Measurements from ENCODE around the gene TEKT5.
"Not testable (repeated sequence)": the region's sequence is repeated elsewhere in the genome, so short reads cannot be mapped to it uniquely, and the experiment has no call there.

The TEKT5 gene

DNA sequence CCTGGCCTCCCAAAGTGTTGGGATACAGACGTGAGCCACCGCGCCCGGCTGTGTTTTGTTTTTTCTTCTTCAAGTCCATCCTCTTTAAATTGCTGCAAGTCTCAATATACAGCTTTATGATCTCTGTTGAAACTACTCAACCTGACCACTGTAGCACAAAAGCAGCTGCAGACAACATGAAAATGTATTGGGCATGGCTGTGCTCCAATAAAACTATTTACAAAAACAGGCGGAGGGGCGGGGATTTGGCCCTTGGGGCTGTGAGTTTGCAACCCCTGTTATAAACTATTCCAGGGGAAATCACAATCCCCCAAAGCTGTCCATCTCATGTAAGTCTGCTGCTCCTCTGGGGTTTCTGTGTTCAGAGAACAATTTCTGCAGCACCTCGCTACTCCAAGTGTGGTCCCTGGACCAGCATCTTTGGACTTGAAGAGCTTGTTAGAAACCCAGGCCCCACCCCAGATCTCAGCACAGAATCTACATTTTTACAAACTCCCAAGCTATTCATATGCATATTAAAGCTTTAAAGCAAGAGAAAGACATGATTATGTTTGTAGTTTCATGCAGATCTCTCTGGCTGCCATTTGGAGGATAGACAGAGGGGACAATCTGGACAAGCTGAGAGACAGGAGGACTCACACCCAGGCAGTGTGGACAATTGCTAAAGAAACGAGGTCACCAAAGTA, 33.6 kb downstream of the TEKT5 start:
- DNase-seq (ENCODE audit: low read depth in 2 of 2, low spot score in 1 of 2) = no peak

- no peak for DNase-seq (ENCODE audit: low read depth in 2 of 2, low spot score in 1 of 2)
Observed at GRCh38 chr16:10658943-10659342, 35.8 kb downstream of the TEKT5 start.

GRCh38 chr16:10657925-10658324, 36.8 kb downstream of the TEKT5 start:
- DNase-seq (ENCODE audit: low read depth in 2 of 2, low spot score in 1 of 2) = no peak

GRCh38 chr16:10656618-10657017, 38.1 kb downstream of the TEKT5 start:
- no peak for DNase-seq (ENCODE audit: low read depth in 2 of 2, low spot score in 1 of 2)

- DNase-seq (ENCODE audit: low read depth in 2 of 2, low spot score in 1 of 2) = no peak
Observed at GRCh38 chr16:10655415-10655977, 39.2 kb downstream of the TEKT5 start.

DNA sequence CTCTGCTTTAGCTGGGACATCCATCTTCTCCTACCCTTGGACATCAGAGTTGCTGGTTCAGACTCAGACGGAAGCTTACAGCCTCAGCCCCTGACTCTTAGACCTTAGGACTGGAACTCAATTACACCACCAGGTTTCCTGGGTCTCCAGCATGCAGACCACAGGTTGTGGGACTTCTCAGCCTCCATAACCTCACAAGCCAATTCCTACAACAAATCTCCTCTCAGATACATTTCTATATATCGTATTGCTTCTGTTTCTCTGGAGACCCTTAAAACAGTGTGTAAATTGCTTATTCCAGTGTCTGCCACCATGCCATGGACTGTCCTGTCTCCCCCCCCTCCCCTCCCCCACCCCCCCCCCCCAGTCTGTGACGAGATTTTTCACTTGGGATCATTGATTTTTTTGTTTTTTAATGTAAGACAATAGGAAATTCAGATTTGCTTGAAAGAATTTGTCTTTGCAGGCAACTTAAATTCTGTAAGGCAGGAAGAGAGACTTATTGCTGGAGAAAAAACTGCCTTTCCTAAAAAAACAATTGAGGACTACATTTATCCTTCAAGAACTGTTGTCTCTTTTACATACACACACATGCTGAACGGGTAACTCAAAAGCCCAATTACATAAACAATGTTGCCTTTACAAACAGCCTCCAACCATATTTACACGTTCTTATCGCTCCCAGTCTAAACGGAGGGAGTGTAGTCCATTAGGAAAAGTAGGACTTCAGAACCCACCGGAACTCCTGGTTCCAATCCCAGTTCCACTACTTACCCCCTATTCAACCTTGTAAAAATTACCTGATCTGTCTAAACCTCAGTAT, 39.9 kb downstream of the TEKT5 start:
- DNase-seq (ENCODE audit: low read depth in 2 of 2, low spot score in 1 of 2) = no peak

- no peak for DNase-seq (ENCODE audit: low read depth in 2 of 2, low spot score in 1 of 2)
Observed at GRCh38 chr16:10652730-10653590, 41.8 kb downstream of the TEKT5 start.

DNA sequence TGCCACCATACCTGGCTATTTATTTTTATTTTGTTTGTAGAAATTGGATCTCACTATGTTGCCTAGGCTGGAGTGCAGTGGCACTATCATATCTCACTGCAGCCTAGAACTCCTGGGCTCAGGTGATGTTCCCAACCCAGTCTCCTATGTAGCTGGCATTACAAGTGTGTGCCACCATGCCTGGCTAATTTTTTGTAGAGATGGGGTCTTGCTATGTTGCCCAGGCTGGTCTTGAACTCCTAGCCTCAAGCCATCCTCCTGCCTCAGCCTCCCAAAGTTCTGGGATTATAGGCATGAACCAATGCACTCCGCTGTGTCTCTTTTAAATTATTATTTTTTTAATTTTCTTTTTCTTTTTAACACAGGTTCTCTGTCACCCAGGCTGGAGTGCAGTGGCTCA, 45.6 kb downstream of the TEKT5 start:
- DNase-seq (ENCODE audit: low read depth in 2 of 2, low spot score in 1 of 2) = not testable (repeated sequence)

DNA sequence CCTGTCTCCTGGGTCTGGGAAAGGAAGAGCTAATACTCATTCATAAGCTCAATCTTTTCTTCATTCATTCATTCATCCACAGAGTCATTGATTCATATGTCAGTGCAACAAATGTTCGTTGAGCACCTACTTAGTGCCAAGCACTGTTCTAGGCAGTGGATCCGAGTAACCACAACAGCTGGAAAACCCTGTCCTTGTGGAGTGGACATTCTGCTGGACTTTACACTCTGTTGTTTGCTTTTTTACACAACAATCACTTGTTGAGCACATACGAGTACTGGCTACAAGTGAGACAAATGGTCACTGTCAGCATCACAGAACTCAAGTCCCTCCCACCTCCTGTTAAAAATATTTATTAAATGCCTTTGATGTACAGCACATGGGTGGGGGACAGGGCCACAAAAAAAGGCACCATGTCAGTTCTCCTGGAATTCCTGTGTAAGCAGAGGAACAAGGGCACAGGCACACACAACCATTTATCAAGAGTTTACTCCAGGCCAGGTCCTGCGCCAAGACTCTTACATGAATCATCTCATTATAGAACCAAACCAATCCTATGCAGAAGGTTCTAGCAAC, 46.9 kb downstream of the TEKT5 start:
- DNase-seq (ENCODE audit: low read depth in 2 of 2, low spot score in 1 of 2) = no peak

DNA sequence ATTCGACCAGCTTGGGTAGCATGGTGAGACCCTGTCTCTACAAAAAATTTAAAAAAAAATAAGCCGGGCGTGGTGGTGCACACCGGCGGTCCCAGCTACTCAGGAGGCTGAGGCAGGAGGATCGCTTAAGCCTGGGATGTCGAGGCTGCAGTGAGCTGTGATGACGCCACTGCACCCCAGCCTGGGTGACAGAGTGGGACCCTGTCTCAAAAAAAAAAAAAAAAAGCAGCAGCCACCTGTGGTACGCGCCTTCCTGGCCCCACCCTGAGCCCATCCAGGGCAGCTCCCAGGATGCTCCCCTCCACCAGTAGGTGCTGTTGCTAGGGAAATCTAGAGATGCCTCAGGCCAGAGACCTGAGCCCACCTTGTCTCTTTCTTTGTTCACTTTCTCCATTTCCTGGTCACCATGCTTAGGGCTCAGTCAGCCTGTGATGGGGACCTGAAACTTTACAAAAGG, 47.4 kb downstream of the TEKT5 start:
- DNase-seq (ENCODE audit: low read depth in 2 of 2, low spot score in 1 of 2) = no peak

- DNase-seq (ENCODE audit: low read depth in 2 of 2, low spot score in 1 of 2) = no peak
Observed at GRCh38 chr16:10646581-10647263, 48.0 kb downstream of the TEKT5 start.

GRCh38 chr16:10646228-10646580, 48.5 kb downstream of the TEKT5 start:
- DNase-seq (ENCODE audit: low read depth in 2 of 2, low spot score in 1 of 2) = no peak

DNA sequence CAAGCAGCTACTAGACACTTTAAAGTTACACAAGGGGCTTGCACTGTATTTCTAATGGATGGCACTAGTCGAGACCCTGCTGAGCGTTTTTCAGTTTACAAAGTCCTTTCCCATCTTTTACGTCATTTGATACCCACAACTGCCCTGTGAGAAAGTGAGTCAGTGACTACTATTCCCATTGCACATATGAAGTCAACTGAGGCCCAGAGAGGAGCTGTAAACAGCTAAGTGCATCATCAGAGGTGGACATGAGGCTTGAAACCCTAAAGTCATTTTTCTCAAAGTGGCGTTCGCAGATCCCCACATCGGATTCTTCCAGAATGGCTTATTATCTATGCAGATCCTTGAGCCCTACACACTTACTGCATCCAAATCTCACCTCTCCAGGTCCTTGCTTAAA, 50.6 kb downstream of the TEKT5 start:
- no peak for DNase-seq (ENCODE audit: low read depth in 2 of 2, low spot score in 1 of 2)

DNA sequence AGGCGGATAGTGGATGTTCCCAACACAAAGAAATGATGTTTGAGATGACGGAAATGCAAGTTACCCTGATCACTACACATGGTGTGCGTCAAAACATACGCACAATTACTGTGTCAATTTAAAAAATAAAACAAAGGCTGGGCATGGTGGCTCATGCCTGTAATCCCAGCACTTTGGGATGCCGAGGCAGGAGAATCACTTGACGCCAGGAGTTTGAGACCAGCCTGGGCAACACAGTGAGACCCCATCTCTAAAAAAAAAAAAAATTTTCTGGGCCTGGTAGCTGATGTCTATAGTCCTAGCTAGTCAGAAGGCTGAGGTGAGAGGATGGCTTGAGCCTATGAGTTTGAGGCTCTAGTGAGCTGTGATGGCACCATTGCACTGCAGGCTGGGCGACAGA, 51.8 kb downstream of the TEKT5 start:
- DNase-seq (ENCODE audit: low read depth in 2 of 2, low spot score in 1 of 2) = no peak

DNA sequence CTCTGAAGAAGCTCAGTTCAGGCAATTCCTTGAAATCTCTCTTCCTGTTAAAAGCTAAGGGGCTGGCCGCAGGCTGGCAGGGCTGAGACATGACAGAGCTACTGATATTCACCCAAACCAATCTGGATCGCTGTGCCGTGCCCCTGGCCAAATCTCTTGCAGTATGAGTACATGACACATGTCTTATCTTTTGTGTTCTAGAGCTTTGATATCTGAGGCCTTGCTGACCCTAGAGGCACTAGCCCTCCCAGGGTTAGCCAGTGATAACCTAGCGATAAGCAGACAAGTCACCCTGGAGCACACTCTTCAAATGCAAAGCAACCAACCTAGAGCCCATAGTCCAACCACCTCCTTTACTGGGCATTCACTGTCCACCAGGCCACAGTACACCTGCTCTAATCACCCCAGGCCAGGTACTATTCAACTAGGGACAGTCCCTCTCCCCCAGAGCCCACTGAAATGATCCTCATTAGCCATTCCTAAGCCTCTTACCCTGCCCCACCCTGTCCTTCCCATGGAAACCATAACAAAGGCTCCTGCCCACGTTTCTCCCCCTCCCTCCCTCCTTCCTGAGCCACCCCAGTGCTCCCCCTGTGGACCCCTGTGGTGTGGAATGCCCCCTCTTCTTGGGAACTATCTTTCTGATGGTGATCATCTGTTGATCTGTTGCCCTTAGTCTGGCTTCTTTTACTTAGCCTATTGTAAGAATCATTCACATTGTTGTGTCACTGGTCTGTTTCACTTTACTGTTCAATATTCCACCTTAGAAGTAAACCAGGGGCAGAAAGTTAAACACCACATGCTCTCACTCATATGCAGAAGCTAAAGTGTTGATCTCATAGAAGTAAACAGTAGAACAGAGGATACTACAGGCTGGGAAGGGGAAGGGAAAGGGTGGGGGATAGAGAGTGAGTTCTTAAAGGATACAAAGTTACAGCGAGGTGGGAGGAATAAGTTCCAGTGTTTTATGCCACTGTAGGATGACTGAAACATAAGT, 52.5 kb downstream of the TEKT5 start:
- DNase-seq (ENCODE audit: low read depth in 2 of 2, low spot score in 1 of 2) = no peak

GRCh38 chr16:10641555-10641952, 53.2 kb downstream of the TEKT5 start:
- no peak for DNase-seq (ENCODE audit: low read depth in 2 of 2, low spot score in 1 of 2)

- no peak for DNase-seq (ENCODE audit: low read depth in 2 of 2, low spot score in 1 of 2)
Observed at GRCh38 chr16:10640934-10641333, 53.8 kb downstream of the TEKT5 start.

GRCh38 chr16:10638101-10638500, 56.6 kb downstream of the TEKT5 start:
- DNase-seq (ENCODE audit: low read depth in 2 of 2, low spot score in 1 of 2) = no peak

DNA sequence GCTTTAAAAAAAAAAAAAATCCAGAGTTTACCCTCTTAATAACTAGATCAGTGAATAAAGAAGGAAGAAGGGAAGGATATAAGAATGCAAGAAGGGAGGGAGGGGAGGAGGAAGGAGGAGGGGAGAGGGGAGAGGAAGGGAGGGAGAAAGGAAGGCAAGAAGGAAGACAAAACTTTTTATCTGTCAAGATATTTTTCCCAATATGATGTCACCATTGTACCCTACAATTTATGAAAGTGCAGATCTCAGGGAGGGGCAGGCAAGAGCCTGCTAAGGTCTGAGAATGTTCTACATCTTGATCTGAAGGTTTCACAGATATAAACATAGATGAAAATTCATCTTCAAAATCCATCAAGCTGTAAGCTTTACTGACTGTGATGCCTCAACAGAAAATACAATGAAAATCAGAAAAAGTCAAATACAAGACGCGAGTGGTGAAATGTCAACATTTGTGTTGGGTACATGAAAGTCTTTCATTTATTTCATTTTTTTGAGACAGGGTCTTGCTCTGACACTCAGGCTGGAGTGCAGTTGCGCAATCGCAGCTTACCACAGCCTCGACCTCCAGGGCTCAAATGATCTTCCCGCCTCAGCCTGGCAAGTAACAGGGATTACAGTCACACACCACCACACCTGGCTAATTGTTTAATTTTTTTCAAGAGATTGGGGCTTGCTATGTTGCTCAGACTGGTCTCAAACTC, 57.2 kb downstream of the TEKT5 start:
- DNase-seq (ENCODE audit: low read depth in 2 of 2, low spot score in 1 of 2) = no peak
